GM23338 (cell line): ENCODE data around the gene C1QL1. TPM values are rescaled to one million over a fixed set of nuclear protein-coding genes. Genes with fewer than 3 reads are reported as not detected.
A peak's percentile ranks its signal among the peaks of the same experiment; 100 is the strongest.

Experiments
- ATAC-seq: fragments of 200-7000 bp; cut with Tn5 transposase; 3 replicates; pipeline ENCODE4 v1.9.1; 2020
- DNase-seq: peaks from one replicate; pipeline ENCODE4 v3.0.0-alpha.2; 2015; ENCODE audit warnings: low spot score
- H2AFZ ChIP-seq: fragments of 200-600 bp; sonication (generic); 2 replicates; pipeline ENCODE4 v1.8.0; 2016; ENCODE audit warnings: antibody characterized with exemption, mild to moderate bottlenecking, moderate library complexity
- H3F3A ChIP-seq: fragments of 200-600 bp; sonication (generic); replicated peaks from 2 replicates; pipeline ENCODE4 v1.8.0; 2017; ENCODE audit warnings: antibody characterized with exemption, mixed run types, low read depth
- H3K27ac ChIP-seq: fragments of 200-600 bp; sonication (generic); 2 replicates; pipeline ENCODE4 v1.6.1; 2016; ENCODE audit warnings: low read depth
- H3K27me3 ChIP-seq: fragments of 200-600 bp; sonication (generic); 2 replicates; pipeline ENCODE4 v1.8.0; 2016; ENCODE audit warnings: mild to moderate bottlenecking, mixed run types, moderate library complexity; ENCODE audit not compliant: insufficient read depth
- H3K36me3 ChIP-seq: fragments of 200-600 bp; sonication (generic); 2 replicates; pipeline ENCODE4 v1.8.0; 2016; ENCODE audit warnings: mild to moderate bottlenecking; ENCODE audit not compliant: insufficient read depth
- H3K4me1 ChIP-seq: fragments of 200-600 bp; sonication (generic); 2 replicates; pipeline ENCODE4 v1.8.0; 2016; ENCODE audit warnings: mild to moderate bottlenecking, moderate library complexity; ENCODE audit not compliant: insufficient read depth
- H3K4me2 ChIP-seq: fragments of 200-600 bp; sonication (generic); 2 replicates; pipeline ENCODE4 v1.7.1; 2017; ENCODE audit warnings: mixed run types
- H3K4me3 ChIP-seq: fragments of 200-600 bp; sonication (generic); 2 replicates; pipeline ENCODE4 v1.6.1; 2016; ENCODE audit warnings: mixed run types
- H3K79me2 ChIP-seq: fragments of 200-600 bp; sonication (generic); replicated peaks from 2 replicates; pipeline ENCODE4 v1.8.0; 2017; ENCODE audit warnings: mild to moderate bottlenecking; ENCODE audit not compliant: insufficient read depth
- H3K9me2 ChIP-seq: fragments of 200-600 bp; sonication (generic); 2 replicates; pipeline ENCODE4 v1.8.0; 2017; ENCODE audit not compliant: insufficient read depth
- H4K20me1 ChIP-seq: fragments of 200-600 bp; sonication (generic); replicated peaks from 2 replicates; pipeline ENCODE4 v1.8.0; 2017; ENCODE audit warnings: mild to moderate bottlenecking; ENCODE audit not compliant: insufficient read depth
- H3K27ac Mint-ChIP-seq: 2 replicates; pipeline ENCODE4 v1.8.0; 2020; ENCODE audit warnings: inconsistent platforms, mild to moderate bottlenecking, moderate library complexity, mixed read lengths
- H3K27me3 Mint-ChIP-seq: 3 replicates; pipeline ENCODE4 v1.8.0; 2022; ENCODE audit warnings: low read depth, mild to moderate bottlenecking, moderate library complexity, mixed read lengths, inconsistent platforms; ENCODE audit not compliant: insufficient read depth, poor library complexity
- H3K36me3 Mint-ChIP-seq: 3 replicates; pipeline ENCODE4 v1.8.0; 2021; ENCODE audit warnings: low read depth, mild to moderate bottlenecking, inconsistent platforms, moderate library complexity, mixed read lengths
- H3K4me1 Mint-ChIP-seq: 3 replicates; pipeline ENCODE4 v1.8.0; 2020; ENCODE audit warnings: mild to moderate bottlenecking, inconsistent platforms, mixed read lengths
- H3K4me3 Mint-ChIP-seq: 3 replicates; pipeline ENCODE4 v1.8.0; 2021; ENCODE audit warnings: moderate library complexity, mild to moderate bottlenecking, inconsistent platforms, mixed read lengths
- H3K9me3 Mint-ChIP-seq: 3 replicates; pipeline ENCODE4 v1.8.0; 2020; ENCODE audit warnings: moderate library complexity, mild to moderate bottlenecking, inconsistent platforms, mixed read lengths
- CREB1 ChIP-seq: fragments of 250-450 bp; sonication (Bioruptor Pico); IDR thresholded peaks from 2 replicates; pipeline ENCODE4 v1.5.0; 2020; ENCODE audit warnings: low read depth, mild to moderate bottlenecking, moderate library complexity
- ETS1 ChIP-seq: IDR thresholded peaks from 2 replicates; pipeline ENCODE4 v1.6.1; 2016; ENCODE audit warnings: antibody characterized with exemption
- POLR2AphosphoS5 ChIP-seq: IDR thresholded peaks from 2 replicates; pipeline ENCODE4 v1.6.1; 2016; ENCODE audit warnings: antibody characterized with exemption, low read depth
- ZNF462 ChIP-seq: fragments of 250-450 bp; sonication (Bioruptor Pico); IDR thresholded peaks from 2 replicates; pipeline ENCODE4 v1.5.0; 2020; ENCODE audit warnings: mild to moderate bottlenecking, moderate library complexity
- polyA plus RNA-seq: library from polyadenylated mRNA; unstranded; fragments of >200 nt; fragmentation: Nextera tagmentation; extraction: Ambion mirVana; gene quantifications from 2 replicates; pipeline ENCODE4 v1.2.1, GENCODE V29; 2016
- total RNA-seq: library from RNA; depleted of rRNA; stranded (reverse); fragments of >200 nt; shearing (Covaris generic); gene quantifications from 2 replicates; pipeline ENCODE4 v1.2.3, GENCODE V29; 2014

The C1QL1 gene
- total and polyA plus RNA-seq, 2 experiments from 2014 or later, result 4.3 to 14.4 TPM

GRCh38 chr17:44970136-44970741 is 2.1 kb upstream of the C1QL1 start:
- peak overlapping the region; percentile 88 for H3K4me3 ChIP-seq
- peak overlapping the region; percentile 99 for H3K4me2 ChIP-seq
- Mint-ChIP-seq H3K36me3 (no peaks in the 10 kb centered on the region; the same call in 2 of the 3 replicates), H3K4me1 (peaks cover 33% of the 10 kb centered on the region), H3K9me3 (no peaks in the 10 kb centered on the region), H3K4me3 (peak overlapping the region; percentile 79), H3K27me3 (peaks cover 41% of the 10 kb centered on the region), H3K27ac (no peak overlapping the region)
- TF ChIP-seq ZNF462 (CRISPR knock-in tag), result no peak
- no peak for TF ChIP-seq CREB1 (CRISPR knock-in tag)
- peak; percentile 54; the same call in 1 of the 2 replicates for TF ChIP-seq POLR2AphosphoS5
- no peak for TF ChIP-seq ETS1
- no peaks in the 10 kb centered on the region for H3K36me3 ChIP-seq
- DNase-seq (peak; percentile 76), ATAC-seq (peak; percentile 16)
- peaks cover 57% of the 10 kb centered on the region for H3K27me3 ChIP-seq
- H2AFZ ChIP-seq, result peak overlapping the region; percentile 85
- H4K20me1 ChIP-seq, result no peaks in the 10 kb centered on the region
- no peaks in the 10 kb centered on the region for H3K9me2 ChIP-seq
- H3F3A ChIP-seq, result peaks cover 35% of the 10 kb centered on the region
- H3K4me1 ChIP-seq, result peaks cover 37% of the 10 kb centered on the region
- H3K79me2 ChIP-seq, result no peaks in the 10 kb centered on the region
- no peak overlapping the region for H3K27ac ChIP-seq
